Measurements from ENCODE around the gene HORMAD2. TPM values are rescaled to one million over a fixed set of nuclear protein-coding genes. Genes with fewer than 3 reads are reported as not detected.

HORMAD2 gene
- total RNA-seq, 4 donors from 2014 or later: not detected

GRCh38 chr22:30192427-30192826 lies 112.2 kb downstream of the HORMAD2 start:
- no peak for TF ChIP-seq CTCF (IDR thresholded peaks at IDR 0.05; ENCODE audit: low read depth)

GRCh38 chr22:30193031-30193775 lies 112.9 kb downstream of the HORMAD2 start:
- no peak for TF ChIP-seq CTCF (IDR thresholded peaks at IDR 0.05; ENCODE audit: low read depth)

- TF ChIP-seq CTCF (IDR thresholded peaks at IDR 0.05; ENCODE audit: low read depth): no peak
Measured at GRCh38 chr22:30195245-30196140, 115.2 kb downstream of the HORMAD2 start.

- no peak for TF ChIP-seq CTCF (IDR thresholded peaks at IDR 0.05; ENCODE audit: low read depth)
Measured at GRCh38 chr22:30196141-30196879, 116.0 kb downstream of the HORMAD2 start.

- TF ChIP-seq CTCF (IDR thresholded peaks at IDR 0.05; ENCODE audit: low read depth): no peak
Measured at GRCh38 chr22:30196880-30197336, 116.6 kb downstream of the HORMAD2 start.

- TF ChIP-seq CTCF (IDR thresholded peaks at IDR 0.05; ENCODE audit: low read depth): no peak
Measured at GRCh38 chr22:30197389-30197788, 117.1 kb downstream of the HORMAD2 start.

Data from subcutaneous adipose tissue (tissue), 4 donors.